Bronchial epithelial cell (primary cell): Measurements from ENCODE around the gene AKT3. TPM values are rescaled to one million over a fixed set of nuclear protein-coding genes. Genes with fewer than 3 reads are reported as not detected.
"Not testable (repeated sequence)": the region's sequence is repeated elsewhere in the genome, so short reads cannot be mapped to it uniquely, and the experiment has no call there.

Experiments
- DNase-seq: peaks from one replicate; pipeline ENCODE4 v3.0.0-alpha.2; 2010; ENCODE audit warnings: low read depth
- FAIRE-seq: peaks from 2 replicates; lab custom pipeline; 2011; peaks lifted over from hg19 to GRCh38; lab: Jason Lieb, UNC
- H3K27me3 ChIP-seq: 2 replicates; pipeline ENCODE4 v1.5.1; 2011; ENCODE audit warnings: low read length; ENCODE audit not compliant: control insufficient read depth, insufficient read depth
- H3K36me3 ChIP-seq: 2 replicates; pipeline ENCODE4 v1.5.1; 2011; ENCODE audit warnings: low read length; ENCODE audit not compliant: control insufficient read depth, insufficient read depth
- H3K4me3 ChIP-seq: 2 replicates; pipeline ENCODE4 v1.5.1; 2011; ENCODE audit warnings: mild to moderate bottlenecking, low read depth, low read length, control low read depth
- CTCF ChIP-seq: IDR thresholded peaks from 2 replicates; pipeline ENCODE4 v1.5.1; 2011; ENCODE audit warnings: mild to moderate bottlenecking, moderate library complexity, low read length, control low read depth, inconsistent platforms; ENCODE audit not compliant: insufficient read depth, severe bottlenecking
- total RNA-seq: library from RNA; depleted of rRNA; stranded (reverse); fragments of >200 nt; gene quantifications from 2 replicates; pipeline ENCODE4 v1.2.1, GENCODE V29; 2014

Gene AKT3
- total RNA-seq, 1 donor from 2014 or later: 7.9 TPM

GRCh38 chr1:243884603-243885002, 34.6 kb upstream of the AKT3 start:
- FAIRE-seq (no peak), DNase-seq (no peak)
- no peak for TF ChIP-seq CTCF
- no peak overlapping the region for H3K4me3 ChIP-seq
- H3K27me3 ChIP-seq: no peaks in the 10 kb centered on the region
- H3K36me3 ChIP-seq: no peaks in the 10 kb centered on the region

GRCh38 chr1:243883551-243883950, 33.5 kb upstream of the AKT3 start:
- Histone ChIP-seq H3K4me3 (no peak overlapping the region), H3K27me3 (no peaks in the 10 kb centered on the region), H3K36me3 (no peaks in the 10 kb centered on the region)
- TF ChIP-seq CTCF: no peak
- FAIRE-seq: peak; percentile 68
- DNase-seq: no peak

GRCh38 chr1:243882276-243882675, 32.2 kb upstream of the AKT3 start:
- H3K36me3 ChIP-seq: no peaks in the 10 kb centered on the region
- no peak overlapping the region for H3K4me3 ChIP-seq
- TF ChIP-seq CTCF: no peak
- FAIRE-seq (no peak), DNase-seq (peak; percentile 6)
- H3K27me3 ChIP-seq: no peaks in the 10 kb centered on the region

GRCh38 chr1:243877058-243877457, 27.0 kb upstream of the AKT3 start:
- not testable (repeated sequence) for H3K36me3 ChIP-seq, FAIRE-seq, DNase-seq, H3K27me3 ChIP-seq, H3K4me3 ChIP-seq

- no peaks in the 10 kb centered on the region for H3K36me3 ChIP-seq
These were observed 5.7 kb upstream of the AKT3 start for GRCh38 chr1:243855616-243856318.

GRCh38 chr1:243851765-243852164, 1.7 kb upstream of the AKT3 start:
- peaks cover 15% of the 10 kb centered on the region for H3K27me3 ChIP-seq
- H3K36me3 ChIP-seq: no peaks in the 10 kb centered on the region
- FAIRE-seq (no peak), DNase-seq (no peak)
- no peak overlapping the region for H3K4me3 ChIP-seq
- TF ChIP-seq CTCF: no peak

More at GRCh38 chr1:243855616-243856318, 5.7 kb upstream of the AKT3 start:
- Histone ChIP-seq H3K27me3 (peaks cover 8% of the 10 kb centered on the region), H3K4me3 (no peak overlapping the region)
- FAIRE-seq (no peak), DNase-seq (no peak)
- TF ChIP-seq CTCF: no peak
